ENCODE measurements around the gene MRPL28.
A peak's percentile ranks its signal among the peaks of the same experiment; 100 is the strongest.
"Not testable (repeated sequence)": the region's sequence is repeated elsewhere in the genome, so short reads cannot be mapped to it uniquely, and the experiment has no call there.

The MRPL28 gene

DNA sequence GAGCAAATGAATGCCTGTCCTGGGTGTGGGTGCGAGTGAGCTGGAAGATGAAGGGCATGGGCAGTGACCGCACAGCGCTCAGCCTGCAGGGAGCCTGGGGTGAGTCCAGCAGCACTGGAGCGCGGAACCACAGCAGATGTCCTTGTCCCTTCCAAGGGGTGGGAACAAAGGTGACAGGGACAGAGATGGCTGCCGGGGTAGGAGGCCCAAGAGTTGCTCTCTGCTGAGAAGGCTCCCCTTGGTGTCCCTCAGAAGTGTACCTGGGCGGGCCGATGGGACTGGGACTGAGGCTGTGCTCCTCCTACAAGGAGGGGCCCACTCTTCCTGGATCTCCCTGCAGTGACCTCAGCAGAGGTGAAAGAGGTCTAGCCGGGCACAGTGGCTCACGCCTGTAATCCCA lies 19.0 kb upstream of the MRPL28 start:
- DNase-seq (ENCODE audit: low spot score): no peak

DNA sequence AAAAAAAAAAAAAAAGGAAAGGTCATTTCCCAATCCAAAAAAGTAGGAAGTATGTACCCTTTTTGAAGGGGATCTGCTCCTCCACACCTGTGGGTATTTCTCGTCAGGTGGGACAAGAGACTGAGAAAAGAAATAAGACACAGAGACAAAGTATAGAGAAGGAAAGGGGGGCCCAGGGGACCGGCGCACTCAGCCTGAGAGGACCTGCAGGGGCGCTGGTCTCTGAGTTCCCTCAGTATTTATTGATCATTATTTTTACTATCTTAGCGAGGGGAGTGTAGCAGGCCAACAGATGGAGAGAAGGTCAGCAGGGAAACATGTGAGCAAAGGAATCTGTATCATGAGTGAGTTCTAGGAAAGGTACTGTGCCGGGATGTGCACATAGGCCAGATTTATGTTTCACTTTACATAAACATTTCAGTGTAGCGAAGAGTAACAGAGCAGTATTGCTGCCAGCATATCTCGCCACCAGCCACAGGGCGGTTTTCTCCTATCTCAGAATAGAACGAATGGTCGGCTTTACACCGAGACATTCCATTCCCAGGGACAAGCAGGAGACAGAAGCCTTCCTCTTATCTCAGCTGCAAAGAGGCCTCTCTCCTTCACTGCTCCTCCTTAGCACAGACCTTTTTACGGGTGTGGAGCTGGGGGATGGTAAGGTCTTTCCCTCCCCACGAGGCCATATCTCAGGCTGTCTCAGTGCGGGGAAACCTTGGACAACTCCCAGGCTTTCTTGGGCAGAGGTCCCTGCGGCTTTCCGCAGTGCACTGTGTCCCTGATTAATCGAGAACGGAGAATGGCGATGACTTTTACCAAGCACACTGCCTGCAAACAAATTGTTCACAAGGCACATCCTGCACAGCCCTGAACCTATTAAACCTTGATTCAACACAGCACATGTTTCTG lies 17.7 kb upstream of the MRPL28 start:
- DNase-seq (ENCODE audit: low spot score): not testable (repeated sequence)

DNA sequence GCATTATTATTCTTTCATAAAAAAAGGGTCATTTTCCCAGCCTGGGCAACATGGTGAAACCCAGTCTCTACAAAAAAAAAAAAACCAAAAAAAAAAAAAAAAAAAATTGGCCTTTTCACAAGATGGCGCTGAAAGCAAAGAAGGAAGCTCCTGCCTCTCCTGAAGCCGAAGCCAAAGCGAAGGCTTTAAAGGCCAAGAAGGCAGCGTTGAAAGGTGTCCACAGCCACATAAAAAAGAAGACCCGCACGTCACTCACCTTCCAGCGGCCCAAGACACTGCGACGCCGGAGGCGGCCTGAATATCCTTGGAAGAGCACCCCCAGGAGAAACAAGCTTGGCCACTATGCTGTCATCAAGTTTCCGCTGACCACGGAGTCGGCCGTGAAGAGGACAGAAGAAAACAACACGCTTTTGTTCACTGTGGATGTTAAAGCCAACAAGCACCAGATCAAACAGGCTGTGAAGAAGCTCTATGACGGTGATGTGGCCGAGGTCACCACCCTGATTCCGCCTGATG lies 16.4 kb upstream of the MRPL28 start:
- DNase-seq (ENCODE audit: low spot score): no peak

DNA sequence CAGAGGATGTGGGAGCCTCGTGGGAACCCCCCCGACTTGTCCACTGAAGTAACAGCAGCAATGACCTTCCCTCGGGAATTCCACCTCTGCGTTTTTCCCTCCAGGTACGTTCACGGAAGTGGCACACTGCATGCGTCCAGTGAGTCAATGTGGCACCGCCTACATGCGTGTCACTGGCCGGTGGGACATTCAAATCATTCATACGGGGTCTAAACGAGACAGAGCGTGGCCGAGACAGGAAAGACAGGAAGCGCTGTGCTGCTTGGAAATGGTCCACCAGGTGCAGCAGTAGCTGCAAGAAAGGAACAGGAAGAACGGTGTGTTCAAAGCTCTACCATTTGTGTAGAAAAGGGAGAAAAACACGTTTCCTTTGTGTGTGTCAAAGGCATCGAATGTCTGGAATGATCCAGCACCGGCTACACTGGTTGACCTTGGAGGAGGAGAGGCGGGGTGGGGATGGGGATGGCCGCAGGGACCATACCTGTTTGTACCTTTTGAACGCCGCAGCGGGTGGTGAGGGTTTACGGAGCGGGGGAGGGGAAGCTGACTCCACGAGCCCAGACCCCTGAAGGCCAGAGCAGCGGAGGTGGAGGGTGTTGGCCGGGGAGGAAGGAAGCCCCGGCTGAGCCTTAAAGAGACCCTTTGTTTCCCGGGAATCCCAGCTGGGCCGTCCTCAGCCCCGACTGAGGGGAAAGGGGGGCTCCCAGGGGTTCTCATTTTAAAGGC lies 13.2 kb upstream of the MRPL28 start:
- no peak for DNase-seq (ENCODE audit: low spot score)

DNA sequence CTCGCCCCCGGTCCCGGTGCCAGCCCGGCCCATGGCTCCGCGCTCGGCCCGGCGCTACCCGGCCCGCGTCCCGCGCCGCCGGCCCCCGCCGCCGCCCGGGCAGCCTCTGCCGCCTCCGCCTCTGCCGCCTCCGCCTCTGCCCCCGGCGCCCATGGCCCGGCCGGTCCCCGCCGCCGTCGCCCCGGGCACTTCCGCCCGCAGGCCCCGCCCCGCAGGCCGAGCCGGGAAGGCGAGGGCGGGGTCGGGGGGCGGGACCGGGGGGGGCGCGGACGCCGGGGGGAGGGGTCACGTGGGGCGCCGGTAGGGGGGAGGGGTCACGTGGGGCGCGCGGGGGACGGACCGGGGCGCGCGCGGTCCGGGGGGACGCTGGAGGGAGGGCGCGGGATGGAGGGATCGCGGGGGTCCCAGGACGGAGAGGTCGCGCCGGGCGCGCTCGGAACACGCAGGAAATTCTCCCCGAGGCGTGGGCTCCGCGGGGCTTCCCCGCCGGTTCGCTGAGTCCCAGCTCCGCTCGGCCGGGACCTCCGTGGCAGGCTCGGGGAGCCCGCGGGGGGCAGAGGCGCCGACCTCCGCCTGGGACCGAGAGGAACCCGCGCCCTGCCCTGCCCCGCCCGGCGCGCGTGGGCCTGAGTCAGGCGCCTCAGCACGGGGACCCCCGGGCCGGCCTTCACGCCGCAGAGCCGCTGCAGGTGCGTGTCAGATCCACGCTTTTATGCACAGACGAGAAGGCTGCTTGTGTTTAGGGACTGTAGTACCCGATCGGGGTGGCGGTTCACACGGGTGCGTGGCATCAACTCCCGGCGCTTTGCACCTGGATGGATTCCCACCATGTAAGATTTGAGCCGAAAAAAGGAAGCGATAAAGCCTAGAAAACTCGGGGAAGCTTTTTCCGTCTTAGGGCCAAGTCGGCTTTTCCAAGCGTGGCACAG lies 11.7 kb upstream of the MRPL28 start, which contains the start of gene PGAP6:
Gene PGAP6 (minus strand): TSS at position 190 of the 929 bp plus-strand sequence. CDS start 157 bp downstream, at position 33.
- DNase-seq (ENCODE audit: low spot score): peak; percentile 96

DNA sequence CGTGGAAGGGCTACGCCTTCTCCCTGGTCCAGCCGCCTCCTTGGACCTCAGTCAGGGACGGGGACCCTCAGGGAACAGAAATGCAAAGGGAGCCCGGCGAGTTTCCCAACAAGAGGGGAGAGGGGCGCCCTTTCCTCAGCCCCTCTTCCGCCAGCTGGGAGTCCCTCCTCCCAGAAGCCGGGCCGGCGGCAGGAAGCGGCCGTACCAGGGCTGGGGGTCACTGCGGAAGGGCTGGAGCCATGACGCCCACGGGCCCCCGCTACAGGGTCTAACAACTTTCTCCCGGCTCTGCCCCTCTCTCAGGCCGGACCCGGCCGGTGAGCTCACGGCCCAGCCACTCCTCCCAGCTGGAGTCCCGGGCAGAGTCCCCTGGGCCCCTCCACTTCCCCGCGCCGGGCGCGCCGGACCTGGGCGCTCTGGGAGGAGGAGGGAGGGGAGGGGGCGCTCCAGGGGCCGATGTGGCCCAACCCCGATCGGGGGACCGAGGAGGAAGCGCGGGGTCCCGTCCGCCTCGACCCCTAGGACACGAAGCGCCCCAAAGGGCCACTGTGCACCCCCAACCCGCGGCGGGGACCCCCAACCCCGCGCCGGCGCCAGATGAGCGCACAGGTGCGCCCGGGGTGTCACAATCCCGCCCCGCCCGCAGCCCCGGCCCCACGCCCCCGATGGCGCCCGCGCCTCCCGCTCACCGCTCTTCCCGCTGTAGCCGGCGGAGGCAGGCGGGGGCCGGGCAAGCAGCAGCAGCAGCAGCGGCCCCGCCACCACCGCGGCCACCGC lies 10.9 kb upstream of the MRPL28 start:
- peak; percentile 58 for DNase-seq (ENCODE audit: low spot score)

DNA sequence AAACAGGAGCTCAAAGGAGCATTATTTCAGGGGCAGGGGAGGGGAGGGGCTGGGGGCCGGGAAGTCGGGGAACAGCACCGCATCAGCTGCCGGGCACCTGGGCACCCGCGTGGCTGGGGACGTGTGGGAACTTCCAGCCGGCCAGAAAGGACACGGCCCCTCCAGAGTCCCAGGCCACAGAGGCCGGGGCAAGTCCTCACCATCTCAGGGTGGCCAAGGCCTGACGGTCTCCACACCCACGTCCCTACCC lies 10.3 kb upstream of the MRPL28 start:
- DNase-seq (ENCODE audit: low spot score): no peak

DNA sequence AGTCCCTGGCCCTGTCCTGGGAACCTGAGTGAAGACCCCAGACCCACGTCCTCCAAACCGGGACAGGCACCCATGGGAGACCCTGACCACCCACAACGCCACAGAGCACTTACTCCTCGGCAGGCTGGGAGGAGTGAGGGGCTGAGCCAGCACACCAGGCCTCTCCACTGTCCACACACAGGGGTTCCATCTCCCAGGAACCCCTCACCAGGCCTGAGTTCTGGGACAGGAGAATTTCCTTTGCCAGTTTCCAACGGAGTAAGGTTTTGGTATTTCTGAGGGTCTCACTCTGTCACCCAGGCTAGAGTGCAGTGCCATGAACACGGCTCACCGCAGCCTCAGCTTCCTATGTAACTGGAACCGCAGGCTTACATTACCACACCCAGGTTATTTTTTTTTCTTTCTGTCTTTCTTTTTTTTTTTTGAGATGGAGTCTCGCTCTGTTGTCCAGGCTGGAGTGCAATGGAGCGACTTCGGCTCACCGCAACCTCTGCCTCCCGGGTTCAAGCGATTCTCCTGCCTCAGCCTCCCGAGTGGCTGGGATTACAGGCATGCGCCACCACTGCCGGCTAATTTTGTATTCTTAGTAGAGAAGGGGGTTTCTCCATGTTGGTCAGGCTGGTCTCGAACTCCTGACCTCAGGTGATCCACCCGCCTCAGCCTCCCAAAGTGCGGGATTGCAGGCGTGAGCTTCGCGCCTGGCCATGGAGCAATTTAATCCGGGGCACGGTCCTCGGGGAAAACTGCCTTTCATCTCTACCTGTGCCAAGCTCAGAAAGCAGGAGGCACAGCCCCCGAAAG lies 9.8 kb upstream of the MRPL28 start:
- DNase-seq (ENCODE audit: low spot score): no peak

DNA sequence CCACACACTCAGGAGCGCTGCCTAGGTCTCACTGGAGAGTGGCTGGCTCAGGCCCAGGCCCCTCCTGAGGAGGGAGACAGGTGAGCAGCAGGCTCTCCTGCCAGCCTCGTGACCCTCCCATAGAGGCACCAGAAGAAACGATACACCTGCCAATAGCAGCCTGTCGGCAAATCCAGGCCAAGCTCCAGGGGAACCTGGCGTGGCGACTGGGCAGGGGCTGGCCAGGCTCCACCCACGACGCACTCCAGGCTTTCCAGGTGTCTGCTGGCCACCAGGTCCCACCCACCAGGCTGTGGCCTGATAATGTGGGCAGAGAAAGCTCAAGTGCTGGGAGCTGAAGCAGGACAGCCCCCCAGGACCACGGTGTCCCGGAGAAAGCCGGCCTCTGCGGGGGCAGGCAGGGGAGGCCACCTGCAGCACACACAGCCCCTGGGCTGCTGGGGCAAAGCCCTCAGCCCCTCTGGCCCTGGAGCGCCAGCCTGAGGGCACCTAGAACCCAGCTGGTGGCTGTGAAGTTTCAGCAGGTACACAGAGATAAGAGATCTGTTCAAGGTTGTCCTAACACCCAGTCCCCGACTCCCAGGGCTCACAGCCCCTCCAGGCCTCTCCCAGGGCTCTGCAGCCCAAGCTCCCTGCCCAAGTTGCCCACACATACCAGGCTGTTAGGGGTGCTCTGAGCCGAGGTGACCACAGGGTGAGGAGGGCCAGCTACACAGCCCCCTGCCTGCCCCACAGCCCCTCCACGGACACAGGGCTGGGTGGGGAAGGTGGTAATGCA lies 9.0 kb upstream of the MRPL28 start:
- no peak for DNase-seq (ENCODE audit: low spot score)

DNA sequence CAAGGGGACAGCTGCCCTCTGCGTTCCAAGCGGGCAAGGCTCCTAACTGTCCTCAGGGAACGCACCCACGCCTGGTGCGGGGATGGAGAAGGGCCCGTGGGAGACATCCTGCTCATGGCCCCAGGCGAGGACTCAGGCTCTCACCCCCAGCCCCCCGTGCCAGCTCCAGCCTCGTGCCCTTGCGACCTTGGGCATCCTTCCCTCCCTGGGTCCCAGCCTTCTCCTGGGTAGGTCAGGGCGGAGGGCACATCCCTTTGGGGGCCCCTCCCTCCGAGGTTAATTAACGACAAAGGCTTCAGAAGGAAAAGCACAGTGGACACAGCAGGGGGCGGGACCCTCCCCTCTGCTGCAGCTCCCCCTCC lies 8.5 kb upstream of the MRPL28 start:
- DNase-seq (ENCODE audit: low spot score): no peak

DNA sequence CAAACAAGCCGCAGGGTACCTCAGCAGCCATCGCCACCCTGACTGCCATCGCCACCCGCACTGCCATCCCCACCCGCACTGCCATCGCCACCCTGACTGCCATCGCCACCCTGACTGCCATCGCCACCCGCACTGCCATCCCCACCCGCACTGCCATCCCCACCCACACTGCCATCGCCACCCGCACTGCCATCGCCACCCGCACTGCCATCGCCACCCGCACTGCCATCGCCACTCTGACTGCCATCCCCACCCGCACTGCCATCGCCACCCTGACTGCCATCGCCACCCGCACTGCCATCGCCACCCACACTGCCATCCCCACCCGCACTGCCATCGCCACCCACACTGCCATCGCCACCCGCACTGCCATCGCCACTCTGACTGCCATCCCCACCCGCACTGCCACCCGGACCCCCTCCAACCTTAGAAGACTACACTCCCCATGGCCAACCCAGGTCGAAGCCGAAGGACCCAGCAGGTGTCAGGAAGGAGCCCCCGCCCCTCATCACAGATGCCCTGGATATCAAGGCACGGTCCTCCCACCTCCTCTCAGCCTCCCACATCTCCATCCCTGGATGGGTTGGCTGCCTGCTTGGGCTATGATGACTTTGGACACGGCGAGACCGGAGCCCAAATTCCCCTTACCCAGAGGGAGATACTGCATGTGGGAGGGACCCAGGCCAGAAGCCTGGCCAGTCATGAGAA lies 7.9 kb upstream of the MRPL28 start:
- not testable (repeated sequence) for DNase-seq (ENCODE audit: low spot score)

DNA sequence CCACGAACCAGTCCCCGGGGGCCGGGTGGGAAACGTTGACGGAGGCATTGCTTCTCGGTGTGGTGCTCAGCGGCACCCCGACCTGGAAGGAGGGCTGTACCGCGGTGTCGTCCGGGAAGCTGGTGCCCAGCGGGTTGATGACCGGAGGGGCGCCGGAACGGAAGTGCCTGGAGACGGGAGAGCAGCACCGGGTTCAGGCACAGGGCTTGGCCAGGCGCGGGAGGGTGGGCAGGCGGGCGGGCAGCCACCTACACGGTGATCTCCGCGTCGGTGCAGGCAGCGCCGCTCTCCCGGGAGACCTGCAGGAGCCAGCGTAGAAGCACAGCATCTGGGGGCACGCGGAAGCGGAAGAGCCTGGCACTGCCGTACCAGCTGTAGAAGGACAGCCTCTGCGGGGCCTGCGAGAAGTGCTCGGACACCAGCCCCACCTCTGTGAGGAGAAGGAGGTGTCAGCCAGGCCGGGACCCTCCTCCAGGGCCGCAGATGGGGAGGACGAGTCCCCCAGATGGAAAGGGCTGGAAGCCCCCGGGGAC lies 7.1 kb upstream of the MRPL28 start:
- no peak for DNase-seq (ENCODE audit: low spot score)

DNA sequence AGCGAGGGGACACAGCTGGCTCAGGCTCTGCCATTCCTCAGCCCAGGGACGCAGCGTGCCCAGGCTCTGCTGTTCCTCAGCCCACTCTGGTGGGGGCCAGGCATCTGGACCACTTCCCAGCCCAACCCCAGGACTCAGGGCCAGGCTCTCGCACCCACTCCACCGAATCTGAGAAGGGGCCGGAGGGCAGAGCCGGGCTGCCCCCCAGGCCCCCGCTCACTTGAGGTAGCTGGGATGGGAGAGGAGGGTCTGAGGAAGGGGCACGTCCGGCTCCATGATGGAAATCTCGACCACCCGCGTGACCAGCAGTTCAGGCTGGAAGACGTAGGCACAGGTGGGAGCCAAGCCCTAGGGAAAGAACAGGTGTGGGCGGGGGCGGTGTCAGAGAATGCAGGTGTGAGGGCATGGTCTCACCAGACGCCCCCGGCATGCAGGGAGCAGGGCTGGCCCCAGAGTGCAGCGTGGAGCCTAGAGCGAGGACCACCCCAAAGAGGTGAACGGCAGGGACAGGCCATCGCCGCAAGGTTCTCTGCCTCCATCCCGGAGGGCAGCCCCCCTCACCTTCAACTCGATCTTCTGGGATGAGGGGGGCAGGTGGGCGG lies 6.6 kb upstream of the MRPL28 start:
- DNase-seq (ENCODE audit: low spot score): no peak

DNA sequence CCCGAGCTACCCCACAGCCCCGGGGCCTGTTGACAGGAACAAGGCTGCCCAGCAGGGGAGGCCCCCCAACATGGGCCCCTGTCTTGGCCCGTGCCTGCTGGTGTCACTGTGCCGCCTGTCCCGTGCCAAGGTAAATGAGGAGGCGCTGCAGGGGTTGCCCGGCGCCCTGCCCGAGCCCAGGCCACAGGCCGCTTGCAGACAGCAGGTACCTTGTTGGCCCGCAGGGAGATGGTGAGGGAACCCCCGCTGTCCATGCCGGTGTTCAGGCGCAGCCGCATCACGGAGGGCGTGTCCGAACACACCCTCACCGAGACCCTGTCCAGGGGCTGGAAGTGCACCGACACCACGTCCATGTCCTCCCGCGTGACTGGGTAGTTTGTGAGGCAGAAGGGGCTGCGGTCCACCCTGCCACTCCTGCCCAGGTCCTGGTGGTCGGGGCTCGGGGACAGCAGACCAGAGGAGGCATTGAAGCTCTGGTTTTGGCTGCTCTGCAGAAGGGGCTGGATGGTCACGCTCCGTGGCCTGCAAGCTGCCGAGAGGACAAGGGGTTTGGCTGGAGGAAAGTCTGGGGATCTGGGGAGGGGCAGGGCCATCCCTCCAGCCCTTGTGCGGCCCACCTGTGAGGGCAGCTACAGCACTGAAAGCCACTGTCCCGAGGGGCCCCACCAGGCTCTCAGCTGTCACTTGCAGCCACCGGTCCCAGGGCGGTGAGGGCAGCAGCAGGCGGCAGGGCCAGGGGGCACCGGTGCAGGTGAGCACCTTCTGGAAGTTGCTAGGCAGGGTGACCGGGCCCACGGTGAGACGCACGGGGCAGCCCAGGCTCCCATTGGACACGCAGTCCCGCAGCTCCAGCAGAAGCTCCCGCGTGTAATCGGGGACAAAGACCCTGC lies 5.8 kb upstream of the MRPL28 start:
- no peak for DNase-seq (ENCODE audit: low spot score)

DNA sequence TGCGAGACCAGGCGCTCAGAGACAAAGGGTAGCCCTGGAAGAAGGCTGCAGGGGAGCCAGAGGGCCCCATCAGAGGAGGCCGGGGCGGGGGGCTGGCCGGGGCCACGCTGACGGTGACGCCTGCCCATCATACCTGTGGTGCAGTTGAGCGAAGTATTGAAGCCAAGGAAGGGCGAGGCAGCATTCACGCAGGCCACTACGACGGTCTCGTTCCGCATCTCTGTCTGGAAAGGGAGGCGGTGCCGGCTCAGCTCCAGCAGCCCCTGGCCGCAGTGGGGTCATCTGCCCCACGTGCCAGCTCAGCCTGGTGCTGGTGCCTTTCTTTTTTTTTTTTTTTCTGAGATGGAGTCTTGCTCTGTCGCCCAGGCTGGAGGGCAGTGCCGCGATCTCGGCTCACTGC lies 4.9 kb upstream of the MRPL28 start:
- no peak for DNase-seq (ENCODE audit: low spot score)

DNA sequence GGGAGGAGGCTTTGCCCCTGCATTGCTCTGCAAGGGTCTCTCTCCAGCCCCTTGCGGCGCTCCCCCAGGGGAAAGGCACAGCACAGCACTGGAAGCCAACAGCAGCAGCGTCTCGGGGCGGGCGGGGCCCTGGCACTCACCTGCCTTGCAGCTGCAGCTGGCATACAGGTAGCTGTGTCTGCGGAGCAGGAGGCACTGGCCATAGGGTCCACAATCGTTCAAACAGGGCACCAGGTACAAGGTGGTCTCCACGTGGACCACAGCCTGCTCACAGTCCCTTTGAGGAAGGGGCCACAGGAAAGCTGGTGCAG lies 4.2 kb upstream of the MRPL28 start:
- DNase-seq (ENCODE audit: low spot score): no peak

DNA sequence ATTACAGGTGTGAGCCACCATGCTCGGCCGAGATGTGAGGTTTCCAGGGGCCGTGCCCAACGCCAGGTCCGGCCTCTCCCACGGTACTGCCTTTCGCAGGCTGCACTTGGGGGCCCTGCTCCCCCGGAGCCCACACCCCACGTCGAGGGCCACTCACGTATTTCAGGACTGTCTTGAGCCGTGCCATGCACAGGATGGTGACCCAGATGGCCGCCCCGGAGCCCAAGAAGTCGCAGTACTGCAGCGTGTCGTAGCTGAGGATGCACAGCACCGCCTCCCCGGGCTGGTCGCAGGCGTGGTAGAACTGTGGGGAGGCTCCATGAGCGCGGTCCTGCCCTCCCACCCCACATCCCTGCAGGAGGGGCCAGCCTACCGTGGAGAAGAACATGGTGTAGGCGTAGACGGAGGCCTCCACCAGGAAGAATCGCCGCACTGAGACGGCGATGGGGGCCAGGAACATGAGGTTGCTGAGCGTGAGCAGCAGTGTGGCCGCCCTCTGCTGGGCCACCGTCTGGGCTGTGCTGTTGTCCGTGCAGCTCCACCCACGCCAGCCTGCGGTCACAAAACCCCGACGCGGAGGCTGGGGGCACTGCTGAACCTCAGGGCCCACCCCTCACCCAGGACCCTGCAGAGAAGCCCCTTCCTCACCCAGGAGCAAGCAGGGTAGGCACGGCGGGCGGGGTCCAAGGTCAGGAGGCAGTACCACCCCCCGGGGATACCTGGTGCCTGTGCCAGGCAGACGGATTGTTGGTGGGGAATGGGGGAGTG lies 3.7 kb upstream of the MRPL28 start:
- DNase-seq (ENCODE audit: low spot score): no peak

Measured in D341Med (cell line).